Measurements from ENCODE around the gene EIPR1.

DNA sequence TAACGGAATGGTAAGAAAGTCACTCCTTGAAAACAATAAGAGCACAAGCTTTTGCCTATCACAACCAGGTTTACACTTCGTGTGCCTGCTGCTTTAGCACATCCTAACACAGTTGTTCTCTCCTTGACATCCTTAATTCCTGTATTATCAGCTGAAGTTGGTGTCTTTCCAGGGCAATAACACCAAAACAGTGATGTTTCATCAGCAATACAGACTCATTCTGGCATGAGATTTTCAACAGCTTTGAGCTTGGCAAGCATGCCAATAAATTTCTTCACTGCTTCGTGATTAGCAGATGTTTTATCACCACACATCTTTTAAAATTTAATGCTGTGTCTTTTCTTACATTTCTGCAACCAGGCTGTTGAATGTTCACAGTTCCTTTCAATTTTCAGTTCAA is 148.4 kb downstream of the EIPR1 start:
- TF ChIP-seq POLR2AphosphoS5 (IDR thresholded peaks at IDR 0.05) = no peak
- TF ChIP-seq, protein P1, sequence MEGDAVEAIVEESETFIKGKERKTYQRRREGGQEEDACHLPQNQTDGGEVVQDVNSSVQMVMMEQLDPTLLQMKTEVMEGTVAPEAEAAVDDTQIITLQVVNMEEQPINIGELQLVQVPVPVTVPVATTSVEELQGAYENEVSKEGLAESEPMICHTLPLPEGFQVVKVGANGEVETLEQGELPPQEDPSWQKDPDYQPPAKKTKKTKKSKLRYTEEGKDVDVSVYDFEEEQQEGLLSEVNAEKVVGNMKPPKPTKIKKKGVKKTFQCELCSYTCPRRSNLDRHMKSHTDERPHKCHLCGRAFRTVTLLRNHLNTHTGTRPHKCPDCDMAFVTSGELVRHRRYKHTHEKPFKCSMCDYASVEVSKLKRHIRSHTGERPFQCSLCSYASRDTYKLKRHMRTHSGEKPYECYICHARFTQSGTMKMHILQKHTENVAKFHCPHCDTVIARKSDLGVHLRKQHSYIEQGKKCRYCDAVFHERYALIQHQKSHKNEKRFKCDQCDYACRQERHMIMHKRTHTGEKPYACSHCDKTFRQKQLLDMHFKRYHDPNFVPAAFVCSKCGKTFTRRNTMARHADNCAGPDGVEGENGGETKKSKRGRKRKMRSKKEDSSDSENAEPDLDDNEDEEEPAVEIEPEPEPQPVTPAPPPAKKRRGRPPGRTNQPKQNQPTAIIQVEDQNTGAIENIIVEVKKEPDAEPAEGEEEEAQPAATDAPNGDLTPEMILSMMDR (IDR thresholded peaks at IDR 0.05) = no peak
- TF ChIP-seq POLR2A (IDR thresholded peaks at IDR 0.05; ENCODE audit: low read depth) = no peak
- TF ChIP-seq EP300 (IDR thresholded peaks at IDR 0.05) = no peak

All from esophagus muscularis mucosa (tissue), 4 donors.